Measurements from ENCODE around the gene KDM4E.

KDM4E gene

GRCh38 chr11:95054356-95054755 is 29.3 kb downstream of the KDM4E start:
- DNase-seq, result no peak

- DNase-seq, result no peak
These were observed 30.3 kb downstream of the KDM4E start for GRCh38 chr11:95055283-95055897.

DNA sequence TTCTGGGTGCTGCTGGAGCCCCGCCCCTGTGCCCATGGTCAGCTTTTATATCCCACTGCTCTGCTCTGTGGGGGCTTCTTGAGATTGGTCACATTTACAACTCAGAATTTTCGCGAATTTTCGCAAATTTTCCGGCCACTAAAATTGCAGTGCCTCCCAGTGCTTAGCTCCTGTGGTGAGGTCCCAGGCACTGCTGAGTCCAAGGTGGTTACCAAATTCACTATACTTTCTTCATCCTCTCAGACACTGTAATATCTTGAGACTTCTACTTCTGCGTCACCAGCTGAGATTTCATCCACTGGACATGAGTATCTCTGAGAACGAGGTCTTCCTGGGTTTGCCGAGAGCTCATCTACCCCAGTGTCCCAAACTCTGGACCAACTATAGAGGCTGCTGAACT is 32.9 kb downstream of the KDM4E start:
- no peak for DNase-seq

- no peak for DNase-seq
These were observed 33.6 kb downstream of the KDM4E start for GRCh38 chr11:95058621-95059020.

- DNase-seq, result no peak
These were observed 34.0 kb downstream of the KDM4E start for GRCh38 chr11:95059046-95059445.

- DNase-seq, result peak; percentile 2
These were observed 40.3 kb downstream of the KDM4E start for GRCh38 chr11:95065336-95065735.

GRCh38 chr11:95066716-95067038 is 41.6 kb downstream of the KDM4E start, which contains the start of gene SRSF8:
TSS of gene SRSF8 (plus strand) at chr11:95066919. CDS start at chr11:95067227, 308 bp downstream.
- DNase-seq, result peak; percentile 67

DNA sequence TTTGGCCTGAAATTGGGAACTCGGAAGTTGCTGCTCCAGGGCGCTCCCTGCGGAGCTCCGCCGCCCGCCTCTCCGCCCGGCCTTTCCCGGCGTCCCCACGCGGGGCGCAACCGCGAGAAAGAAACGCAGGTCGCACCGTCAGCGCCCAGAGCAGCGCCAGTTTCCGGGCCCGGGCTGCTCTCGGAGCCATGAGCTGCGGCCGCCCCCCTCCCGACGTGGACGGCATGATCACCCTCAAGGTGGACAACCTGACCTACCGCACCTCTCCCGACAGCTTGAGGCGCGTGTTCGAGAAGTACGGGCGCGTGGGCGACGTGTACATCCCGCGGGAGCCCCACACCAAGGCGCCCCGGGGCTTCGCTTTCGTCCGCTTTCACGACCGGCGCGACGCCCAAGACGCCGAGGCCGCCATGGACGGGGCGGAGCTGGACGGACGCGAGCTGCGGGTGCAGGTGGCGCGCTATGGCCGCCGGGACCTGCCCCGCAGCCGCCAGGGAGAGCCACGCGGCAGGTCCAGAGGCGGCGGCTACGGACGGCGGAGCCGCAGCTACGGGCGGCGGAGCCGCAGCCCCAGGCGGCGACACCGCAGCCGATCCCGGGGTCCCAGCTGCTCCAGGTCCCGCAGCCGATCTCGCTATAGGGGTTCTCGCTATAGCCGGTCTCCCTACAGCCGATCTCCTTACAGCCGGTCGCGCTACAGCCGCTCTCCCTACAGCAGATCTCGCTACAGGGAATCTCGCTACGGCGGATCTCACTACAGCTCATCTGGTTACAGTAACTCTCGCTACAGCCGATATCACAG is 42.2 kb downstream of the KDM4E start:
- peak; percentile 65 for DNase-seq

- DNase-seq, result peak; percentile 52
These were observed 42.8 kb downstream of the KDM4E start for GRCh38 chr11:95067841-95068219.

DNA sequence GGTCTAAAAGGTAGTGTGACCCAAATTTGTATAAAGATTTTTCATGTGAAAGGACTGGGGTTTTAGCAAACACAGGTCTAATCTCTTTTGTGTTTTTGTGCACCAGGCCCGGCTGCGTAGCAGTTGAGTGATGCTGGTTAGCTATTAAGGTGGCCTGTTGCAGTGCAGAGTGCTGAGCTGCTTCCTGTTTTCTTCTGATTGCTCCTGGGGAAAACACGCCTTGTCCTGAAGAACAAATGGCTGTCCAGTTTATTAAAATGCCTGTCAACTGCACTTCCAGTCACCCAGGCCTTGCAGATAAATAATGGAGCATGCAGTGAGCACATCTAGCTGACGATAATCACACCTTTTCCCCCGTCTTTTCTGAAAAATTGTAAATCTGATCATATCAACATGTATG is 43.5 kb downstream of the KDM4E start:
- peak; percentile 90 for DNase-seq

DNA sequence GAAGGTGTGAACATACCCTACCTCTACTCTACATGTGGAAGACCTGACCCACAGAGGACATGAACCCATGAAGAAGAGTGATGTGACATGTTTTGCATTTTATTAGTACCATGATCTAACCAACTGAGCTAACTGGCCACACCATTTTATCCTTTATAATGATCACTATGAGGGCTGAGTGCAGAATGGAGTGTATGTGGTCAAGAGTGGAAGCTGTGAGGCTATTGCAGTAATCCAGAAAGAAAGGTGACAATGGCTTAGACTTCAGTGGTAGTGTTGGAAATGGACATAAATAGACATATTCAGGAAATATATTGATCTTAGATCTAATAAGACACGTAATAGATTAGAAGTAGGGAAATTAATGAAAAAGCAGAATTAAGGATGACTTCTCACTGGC is 45.4 kb downstream of the KDM4E start:
- DNase-seq, result no peak

GRCh38 chr11:95072948-95073347 is 47.9 kb downstream of the KDM4E start:
- DNase-seq, result no peak

- peak; percentile 33 for DNase-seq
These were observed 49.9 kb downstream of the KDM4E start for GRCh38 chr11:95074792-95075563.

GRCh38 chr11:95076416-95076815 is 51.4 kb downstream of the KDM4E start:
- no peak for DNase-seq

DNA sequence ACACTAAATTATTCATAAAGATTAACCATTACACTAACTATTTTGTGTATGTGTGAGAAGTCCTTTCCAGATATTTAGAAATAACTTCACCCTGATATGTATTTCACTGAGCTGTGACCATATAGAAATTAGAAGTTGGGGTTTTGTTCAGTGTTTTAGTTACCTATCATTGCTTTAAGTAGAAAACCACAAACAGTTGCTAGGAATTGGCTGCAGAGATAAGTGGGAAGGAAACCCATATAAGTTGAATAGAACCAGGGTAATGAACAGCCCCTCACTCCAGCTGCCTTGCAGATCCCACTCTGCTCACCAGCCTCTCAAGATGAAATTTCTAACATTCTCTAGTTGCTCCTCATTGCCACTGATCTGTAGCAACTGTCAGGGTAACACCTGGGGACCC is 51.9 kb downstream of the KDM4E start:
- no peak for DNase-seq
